ENCODE data around the gene AKR1C2. TPM values are rescaled to one million over a fixed set of nuclear protein-coding genes. Genes with fewer than 3 reads are reported as not detected.
A peak's percentile ranks its signal among the peaks of the same experiment; 100 is the strongest.
"Not testable (repeated sequence)": the region's sequence is repeated elsewhere in the genome, so short reads cannot be mapped to it uniquely, and the experiment has no call there.

The AKR1C2 gene
- total RNA-seq (47.7 and 51.0 TPM in 2 replicates), polyA plus RNA-seq (35.0 and 51.7 TPM in 2 replicates)

DNA sequence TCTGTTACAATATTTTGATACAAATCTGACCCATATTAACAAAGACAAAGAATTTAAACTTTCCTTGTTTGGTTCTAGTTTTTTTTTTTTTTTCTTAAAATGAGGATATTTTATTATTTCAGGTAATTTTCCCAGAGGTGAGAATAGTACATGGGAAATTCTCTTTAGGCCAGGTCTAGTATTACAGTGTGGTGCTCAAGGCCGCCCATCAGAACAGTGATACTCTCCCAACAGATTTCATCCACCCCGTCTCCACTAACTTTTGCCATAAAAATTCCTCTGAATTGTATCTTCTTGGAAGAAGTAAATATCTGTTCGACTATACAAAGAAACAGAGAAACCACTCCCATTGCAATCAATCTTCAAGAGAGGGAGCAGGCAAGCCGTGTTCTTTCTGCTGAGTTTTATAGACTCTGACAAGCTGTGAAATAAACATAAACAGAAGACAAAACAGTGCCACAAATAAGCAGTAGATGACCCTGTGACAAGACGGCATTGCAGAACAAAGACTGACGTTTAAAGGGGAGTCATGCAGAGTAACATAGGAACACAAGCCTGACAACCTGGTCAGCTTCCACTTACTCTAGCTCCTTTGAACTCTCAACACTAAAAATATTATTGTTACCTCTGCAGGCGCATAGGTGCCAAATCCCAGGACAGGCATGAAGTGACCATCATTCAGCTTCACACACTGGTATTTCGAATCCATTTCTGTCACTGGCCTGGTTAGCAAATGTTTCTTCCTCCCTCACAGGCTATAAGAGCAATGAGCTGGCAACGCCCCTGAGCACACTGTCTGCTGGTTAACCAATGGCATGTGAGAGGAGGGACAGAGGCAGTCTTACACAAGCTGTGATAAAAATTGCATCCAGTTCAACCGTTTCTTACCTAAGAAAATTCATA, at the start of gene AKR1C2:
AKR1C2 (minus strand) TSS at position 731 of the 903 bp plus-strand sequence; CDS start at position 709, 22 bp downstream.
- H3K4me2 ChIP-seq = peak within 1 kb of the TSS; percentile 62
- H3K9me3 ChIP-seq (ENCODE audit: low read depth); DNase-seq (ENCODE audit: low spot score); H3K9me2 ChIP-seq (replicated peaks; ENCODE audit: insufficient read depth); H3K4me3 ChIP-seq; H2AFZ ChIP-seq; H3K36me3 ChIP-seq (replicated peaks; ENCODE audit: insufficient read depth, low read depth); H3K27me3 ChIP-seq; H3K4me1 ChIP-seq (ENCODE audit: insufficient read depth); H3K27ac ChIP-seq; H4K20me1 ChIP-seq (ENCODE audit: insufficient read depth, poor library complexity, severe bottlenecking); H3K79me2 ChIP-seq: not testable (repeated sequence)
- WGBS (ENCODE audit: low lambda C conversion rate, missing lambda C conversion rate) = 39% methylated on average over 9 of the region's 10 CpGs

DNA sequence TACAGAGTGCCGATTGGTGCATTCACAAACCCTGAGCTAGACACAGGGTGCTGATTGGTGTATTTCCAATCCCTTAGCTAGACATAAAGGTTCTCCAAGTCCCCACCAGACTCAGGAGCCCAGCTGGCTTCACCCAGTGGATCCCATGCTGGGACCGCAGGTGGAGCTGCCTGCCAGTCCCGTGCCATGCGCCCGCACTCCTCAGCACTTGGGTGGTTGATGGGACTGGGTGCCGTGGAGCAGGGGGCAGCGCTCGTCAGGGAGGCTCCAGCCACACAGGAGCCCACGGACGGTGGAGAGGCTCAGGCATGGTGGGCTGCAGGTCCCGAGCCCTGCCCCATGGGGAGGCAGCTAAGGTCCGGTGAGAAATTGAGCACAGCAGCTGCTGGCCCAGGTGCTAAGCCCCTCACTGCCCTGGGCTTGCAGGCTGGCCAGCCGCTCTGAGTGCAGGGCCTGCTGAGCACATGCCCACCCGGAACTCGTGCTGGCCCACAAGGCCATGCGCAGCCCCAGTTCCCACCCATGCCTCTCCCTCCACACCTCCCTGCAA, 49.4 kb upstream of the AKR1C2 start:
- WGBS (ENCODE audit: low lambda C conversion rate, missing lambda C conversion rate) = 94% methylated on average over 15 of the region's 16 CpGs

DNA sequence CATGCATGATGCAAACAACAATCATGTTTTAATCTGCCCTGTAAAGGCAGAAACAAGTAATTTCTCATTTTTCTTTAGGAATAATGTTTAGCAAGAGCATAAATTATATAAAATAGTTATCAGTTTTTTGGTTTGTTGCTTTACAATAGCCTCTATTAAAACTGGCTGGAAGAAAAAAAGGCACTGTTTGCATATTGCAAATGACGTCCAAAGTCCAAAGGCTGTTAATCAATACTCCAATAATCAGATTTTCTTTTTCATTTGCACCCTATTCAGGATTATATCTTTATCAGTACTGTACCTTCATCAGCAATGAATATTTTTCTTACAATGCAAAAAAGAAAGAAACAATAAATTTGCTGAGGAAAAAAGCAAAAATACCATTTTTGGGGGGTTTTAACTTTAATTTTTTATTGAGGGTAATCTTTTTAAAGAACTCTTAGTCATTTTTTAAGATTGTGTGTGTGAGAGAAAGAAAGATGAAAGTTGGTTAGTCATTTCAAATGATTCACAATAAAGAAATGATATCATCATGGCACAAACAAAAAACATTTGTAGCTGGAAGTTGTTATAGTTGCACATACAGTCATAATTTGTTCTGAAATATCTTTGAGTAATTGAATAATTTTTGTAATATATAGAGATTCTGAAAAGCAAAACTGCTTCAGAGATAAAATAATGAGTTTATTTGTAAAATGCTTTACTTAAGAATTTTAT, 44.4 kb upstream of the AKR1C2 start:
- Histone ChIP-seq H3K36me3 (replicated peaks; ENCODE audit: insufficient read depth, low read depth) (no peaks in the 10 kb centered on the region), H3K9me2 (replicated peaks; ENCODE audit: insufficient read depth) (no peaks in the 10 kb centered on the region), H4K20me1 (ENCODE audit: insufficient read depth, poor library complexity, severe bottlenecking) (no peaks in the 10 kb centered on the region), H3K9me3 (ENCODE audit: low read depth) (no peaks in the 10 kb centered on the region), H3K27me3 (no peaks in the 10 kb centered on the region), H3K4me3 (no peak overlapping the region), H3K79me2 (no peaks in the 10 kb centered on the region), H2AFZ (no peak overlapping the region), H3K4me1 (ENCODE audit: insufficient read depth) (no peaks in the 10 kb centered on the region), H3K4me2 (no peak overlapping the region), H3K27ac (no peak overlapping the region)
- TF ChIP-seq EZH2 (IDR thresholded peaks at IDR 0.05; ENCODE audit: borderline replicate concordance) (no peak), EZH2phosphoT487 (IDR thresholded peaks at IDR 0.05; ENCODE audit: low read depth, severe bottlenecking, unreplicated experiment) (no peak)
- TF ChIP-seq, protein P1, sequence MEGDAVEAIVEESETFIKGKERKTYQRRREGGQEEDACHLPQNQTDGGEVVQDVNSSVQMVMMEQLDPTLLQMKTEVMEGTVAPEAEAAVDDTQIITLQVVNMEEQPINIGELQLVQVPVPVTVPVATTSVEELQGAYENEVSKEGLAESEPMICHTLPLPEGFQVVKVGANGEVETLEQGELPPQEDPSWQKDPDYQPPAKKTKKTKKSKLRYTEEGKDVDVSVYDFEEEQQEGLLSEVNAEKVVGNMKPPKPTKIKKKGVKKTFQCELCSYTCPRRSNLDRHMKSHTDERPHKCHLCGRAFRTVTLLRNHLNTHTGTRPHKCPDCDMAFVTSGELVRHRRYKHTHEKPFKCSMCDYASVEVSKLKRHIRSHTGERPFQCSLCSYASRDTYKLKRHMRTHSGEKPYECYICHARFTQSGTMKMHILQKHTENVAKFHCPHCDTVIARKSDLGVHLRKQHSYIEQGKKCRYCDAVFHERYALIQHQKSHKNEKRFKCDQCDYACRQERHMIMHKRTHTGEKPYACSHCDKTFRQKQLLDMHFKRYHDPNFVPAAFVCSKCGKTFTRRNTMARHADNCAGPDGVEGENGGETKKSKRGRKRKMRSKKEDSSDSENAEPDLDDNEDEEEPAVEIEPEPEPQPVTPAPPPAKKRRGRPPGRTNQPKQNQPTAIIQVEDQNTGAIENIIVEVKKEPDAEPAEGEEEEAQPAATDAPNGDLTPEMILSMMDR (IDR thresholded peaks at IDR 0.05; ENCODE audit: poor library complexity) = no peak
- 73% methylated on average over 1 of the region's 1 CpG for WGBS (ENCODE audit: low lambda C conversion rate, missing lambda C conversion rate)
- DNase-seq (ENCODE audit: low spot score) = no peak

More for the DNA sequence above, 49.4 kb upstream of the AKR1C2 start:
- H2AFZ ChIP-seq; H3K9me2 ChIP-seq (replicated peaks; ENCODE audit: insufficient read depth); H4K20me1 ChIP-seq (ENCODE audit: insufficient read depth, poor library complexity, severe bottlenecking); H3K9me3 ChIP-seq (ENCODE audit: low read depth); H3K79me2 ChIP-seq; H3K4me2 ChIP-seq; H3K4me1 ChIP-seq (ENCODE audit: insufficient read depth); DNase-seq (ENCODE audit: low spot score); H3K4me3 ChIP-seq; H3K27ac ChIP-seq; H3K27me3 ChIP-seq; H3K36me3 ChIP-seq (replicated peaks; ENCODE audit: insufficient read depth, low read depth): not testable (repeated sequence)

DNA sequence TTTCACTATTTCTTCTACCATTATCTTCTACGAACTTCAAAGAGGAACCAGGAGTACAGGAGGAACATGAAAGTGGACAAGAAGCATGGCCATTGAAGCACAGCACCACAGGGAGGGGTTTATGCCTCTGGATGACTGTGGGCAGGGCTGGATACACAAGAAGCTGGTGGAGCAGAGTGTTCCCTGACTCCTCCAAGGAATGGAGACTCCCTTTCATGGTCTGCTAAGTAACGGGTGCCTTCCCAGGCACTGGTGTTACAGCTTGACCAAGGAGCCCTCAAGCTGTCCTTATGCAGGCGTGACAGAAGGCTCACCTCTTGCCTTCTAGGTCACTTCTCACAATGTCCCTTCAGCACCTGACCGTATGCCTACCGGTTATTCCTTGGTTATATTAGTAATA, 43.4 kb upstream of the AKR1C2 start:
- not testable (repeated sequence) for H3K9me2 ChIP-seq (replicated peaks; ENCODE audit: insufficient read depth); H3K27ac ChIP-seq; H2AFZ ChIP-seq; H3K4me2 ChIP-seq; DNase-seq (ENCODE audit: low spot score); H4K20me1 ChIP-seq (ENCODE audit: insufficient read depth, poor library complexity, severe bottlenecking); H3K9me3 ChIP-seq (ENCODE audit: low read depth); H3K27me3 ChIP-seq; H3K79me2 ChIP-seq; H3K36me3 ChIP-seq (replicated peaks; ENCODE audit: insufficient read depth, low read depth); H3K4me1 ChIP-seq (ENCODE audit: insufficient read depth); H3K4me3 ChIP-seq
- 85% methylated on average over 5 of the region's 5 CpGs for WGBS (ENCODE audit: low lambda C conversion rate, missing lambda C conversion rate)
